Right lobe of liver (tissue), 6 donors: Measurements from ENCODE around the gene PAX5. TPM values are rescaled to one million over a fixed set of nuclear protein-coding genes. Genes with fewer than 3 reads are reported as not detected.
A peak's percentile ranks its signal among the peaks of the same experiment; 100 is the strongest.

ENCODE experiments used
- ATAC-seq, 4 donors: fragments of 200-7000 bp; cut with Tn5 transposase; one replicate each; pipeline ENCODE4 v1.9.1; 2020; ENCODE audit warnings: mild to moderate bottlenecking in 4 of 4, moderate library complexity in 4 of 4
- DNase-seq, 3 donors: peaks; one replicate each; pipeline ENCODE4 v3.0.0-alpha.2; 2020
- H3K27ac ChIP-seq, 3 donors: fragments of 200-600 bp; one replicate each; pipeline ENCODE4 v1.8.0; 2022
- H3K27me3 ChIP-seq, 2 donors: fragments of 200-600 bp; one replicate each; pipeline ENCODE4 v1.8.0; 2022
- H3K36me3 ChIP-seq, 4 donors: fragments of 200-600 bp; sonication (generic) in 1 of 4; one replicate each; pipeline versions ENCODE4 v1.5.1 to v1.8.0; 2017 to 2022; ENCODE audit warnings: control low read depth in 1 of 4
- H3K4me1 ChIP-seq, 4 donors: fragments of 200-600 bp; sonication (generic) in 1 of 4; one replicate each; pipeline versions ENCODE4 v1.5.1 to v1.8.0; 2017 to 2022; ENCODE audit warnings: control low read depth in 1 of 4
- H3K4me3 ChIP-seq, 3 donors: fragments of 200-600 bp; one replicate each; pipeline ENCODE4 v1.8.0; 2022
- H3K9me3 ChIP-seq, 4 donors: fragments of 200-600 bp; sonication (generic) in 1 of 4; one replicate each; pipeline versions ENCODE4 v1.5.1 to v1.8.0; 2017 to 2022; ENCODE audit warnings: control low read depth in 1 of 4
- CTCF ChIP-seq, 4 donors: fragments of 200-600 bp in 3 of 4; fragments of 450-650 bp in 1 of 4; IDR thresholded peaks; one replicate each; pipeline versions ENCODE4 v1.5.1 to v1.8.0; 2016 to 2022; ENCODE audit warnings: antibody characterized with exemption in 4 of 4, mild to moderate bottlenecking in 2 of 4
- POLR2A ChIP-seq: fragments of 450-650 bp; IDR thresholded peaks from one replicate; pipeline ENCODE4 v1.6.1; 2017; ENCODE audit warnings: antibody characterized with exemption, mild to moderate bottlenecking
- WGBS: methylation state at CpG from one replicate; pipeline ENCODE4 v1.1.6; 2018; ENCODE audit warnings: low coverage, low lambda C conversion rate; ENCODE audit not compliant: insufficient coverage; ENCODE audit errors: missing lambda C conversion rate; 5-methylcytosine and 5-hydroxymethylcytosine counted together
- intact Hi-C, 2 donors: fragments of 100-400 bp; cut with DNase I; formaldehyde crosslinking; loops; one replicate each; pipeline versions ENCODE4 v1.11.2 to v1.14.1; 2022
- total RNA-seq, 6 experiments: library from RNA; depleted of rRNA in 2 of 6; stranded (reverse); fragments of >200 nt in 2 of 6; fragmentation: NEBNext Ultra II Directional in 3 of 6; extraction: Animal tissue kit (Norgen Biotek cat#: 25700) in 3 of 6; gene quantifications; one replicate each; pipeline versions ENCODE4 v1.1.0 to v1.2.4, GENCODE V29; 2016 to 2023
- donor health status: DM: no; HTN: yes; CAD: no.
- donor health status: DM: no; HTN: no; CAD: no.
- donor health status: DM: no; HTN: no; CAD: no.
- donor health status: DM: no; HTN: yes; CAD: no.
- donor health status: DM: no; HTN: yes; CAD: no.

Gene PAX5
- total RNA-seq, 6 experiments from 2014 or later: 0.12 to 0.18 TPM; not detected in 4

- Histone ChIP-seq H3K4me1 (peaks cover 0 to 23% (median 8%) of the 10 kb centered on the region in 4 donors), H3K27me3 (no peaks in the 10 kb centered on the region), H3K36me3 (no peaks in the 10 kb centered on the region), H3K4me3 (no peak overlapping the region), H3K27ac (no peak overlapping the region), H3K9me3 (no peaks in the 10 kb centered on the region)
- no CpG with 5 or more reads among the region's 1 CpG for WGBS
- ATAC-seq (no peak), DNase-seq (no peak)
- intact Hi-C loops: no loop called here
- TF ChIP-seq CTCF (IDR thresholded peaks at IDR 0.05) (no peak), POLR2A (no peak)
Observed at GRCh38 chr9:36843964-36844363, 190.1 kb downstream of the PAX5 start.

DNA sequence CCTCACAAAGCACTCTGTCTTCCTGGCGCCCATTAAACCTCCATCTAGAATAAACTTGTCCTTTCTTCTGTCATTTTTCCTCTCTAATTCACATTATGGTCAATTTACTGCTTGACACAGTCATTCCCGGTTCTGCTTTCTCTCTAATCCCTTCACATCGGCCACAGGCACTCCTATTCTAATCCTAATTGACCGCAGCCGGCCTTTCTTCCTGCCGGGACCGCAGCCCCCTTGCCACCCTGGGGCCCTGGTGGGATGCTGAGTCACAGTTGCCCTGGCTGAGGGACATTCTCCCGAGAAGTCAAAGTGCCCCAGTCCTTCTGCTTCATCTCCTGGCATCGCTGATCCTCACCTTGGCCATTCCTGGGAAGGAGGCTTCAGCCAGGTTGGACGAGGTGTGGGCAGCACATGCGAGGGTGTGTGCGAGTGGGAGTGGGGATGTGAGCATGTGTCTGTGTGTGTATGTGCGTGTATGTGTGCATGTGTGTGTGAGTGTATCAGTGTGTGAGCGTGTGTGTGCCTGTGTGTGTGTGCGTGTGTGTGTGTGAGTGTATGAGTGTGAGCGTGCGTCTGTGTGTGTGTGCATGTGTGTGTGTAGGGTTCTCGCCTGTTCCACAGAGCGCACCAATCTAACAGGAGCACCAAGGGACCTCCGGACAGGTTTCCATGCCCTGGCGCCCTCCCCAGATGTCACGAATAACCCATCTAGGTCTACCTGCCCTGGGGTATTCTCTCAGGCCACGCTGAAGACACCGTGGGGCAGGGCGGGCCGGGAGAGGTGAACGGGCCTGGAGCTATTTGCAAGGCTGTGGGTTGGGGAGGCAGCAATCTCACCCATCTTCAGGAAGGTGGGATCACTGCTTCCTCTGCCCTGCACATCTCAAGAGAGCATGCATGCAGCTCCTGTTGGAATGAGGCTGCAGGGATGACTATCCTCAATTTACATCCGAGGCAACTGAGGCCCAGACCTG is 191.2 kb downstream of the PAX5 start:
- H3K4me1 ChIP-seq: peaks cover 0 to 23% (median 8%) of the 10 kb centered on the region in 4 donors
- intact Hi-C loops: no loop called here
- WGBS: 72% methylated on average over 11 of the region's 28 CpGs

GRCh38 chr9:36840898-36841536 is 193.1 kb downstream of the PAX5 start:
- no peak overlapping the region for H3K27ac ChIP-seq
- intact Hi-C loops: no loop called here
- H3K4me3 ChIP-seq: no peak overlapping the region
- no peaks in the 10 kb centered on the region for H3K36me3 ChIP-seq
- no peaks in the 10 kb centered on the region for H3K27me3 ChIP-seq
- TF ChIP-seq POLR2A: no peak
- peak in 1 of 4 donors; percentile 18 for TF ChIP-seq CTCF (IDR thresholded peaks at IDR 0.05)
- WGBS: 56% methylated on average over 2 of the region's 2 CpGs
- no peaks in the 10 kb centered on the region for H3K9me3 ChIP-seq
- peaks cover 0 to 23% (median 8%) of the 10 kb centered on the region in 4 donors for H3K4me1 ChIP-seq
- ATAC-seq (peak; percentile 78 to 89 (median 88)), DNase-seq (no peak)

More for the DNA sequence above, 191.2 kb downstream of the PAX5 start:
- Histone ChIP-seq H3K4me3 (no peak overlapping the region), H3K9me3 (no peaks in the 10 kb centered on the region), H3K27ac (no peak overlapping the region), H3K27me3 (no peaks in the 10 kb centered on the region), H3K36me3 (no peaks in the 10 kb centered on the region)
- TF ChIP-seq POLR2A: no peak
- ATAC-seq: no peak
- DNase-seq: no peak

- H3K9me3 ChIP-seq: no peaks in the 10 kb centered on the region
- TF ChIP-seq POLR2A (no peak), CTCF (IDR thresholded peaks at IDR 0.05) (no peak)
Observed at GRCh38 chr9:36839131-36839885, 194.8 kb downstream of the PAX5 start.

More at GRCh38 chr9:36839131-36839885, 194.8 kb downstream of the PAX5 start:
- H3K36me3 ChIP-seq: no peaks in the 10 kb centered on the region
- no peak overlapping the region for H3K4me3 ChIP-seq
- no peaks in the 10 kb centered on the region for H3K27me3 ChIP-seq
- 61% methylated on average over 9 of the region's 15 CpGs for WGBS
- H3K27ac ChIP-seq: no peak overlapping the region
- intact Hi-C loops: no loop called here
- no peak for DNase-seq
- H3K4me1 ChIP-seq: peaks cover 0 to 23% (median 8%) of the 10 kb centered on the region in 4 donors
- ATAC-seq: peak; percentile 11 to 55 (median 48)
